Bone marrow (tissue), 2 donors: ENCODE results near the gene SMLR1.
"Not testable (repeated sequence)": the region's sequence is repeated elsewhere in the genome, so short reads cannot be mapped to it uniquely, and the experiment has no call there.

Experiments used
- DNase-seq, 2 donors: peaks; one replicate each; lab custom pipeline; 2025; lab: John Stamatoyannopoulos, UW

Gene SMLR1

GRCh38 chr6:130827247-130828149 is at the start of gene SMLR1:
SMLR1 (plus strand) TSS chr6:130827406; CDS start chr6:130827414, 8 bp downstream.
- no peak for DNase-seq

GRCh38 chr6:130778946-130779657 is 48.1 kb upstream of the SMLR1 start:
- no peak for DNase-seq

- no peak for DNase-seq
Observed at GRCh38 chr6:130779658-130780033, 47.6 kb upstream of the SMLR1 start.

- DNase-seq = no peak
Observed at GRCh38 chr6:130780122-130780521, 47.1 kb upstream of the SMLR1 start.

- DNase-seq = no peak
Observed at GRCh38 chr6:130781557-130781956, 45.6 kb upstream of the SMLR1 start.

GRCh38 chr6:130783416-130784107 is 43.6 kb upstream of the SMLR1 start:
- DNase-seq = no peak

- DNase-seq = no peak
Observed at GRCh38 chr6:130787726-130788500, 39.3 kb upstream of the SMLR1 start.

- no peak for DNase-seq
Observed at GRCh38 chr6:130788954-130789353, 38.3 kb upstream of the SMLR1 start.

- no peak for DNase-seq
Observed at GRCh38 chr6:130794010-130794697, 33.1 kb upstream of the SMLR1 start.

- DNase-seq = no peak
Observed at GRCh38 chr6:130794738-130795137, 32.5 kb upstream of the SMLR1 start.

- no peak for DNase-seq
Observed at GRCh38 chr6:130796313-130796905, 30.8 kb upstream of the SMLR1 start.

- no peak for DNase-seq
Observed at GRCh38 chr6:130797061-130797460, 30.1 kb upstream of the SMLR1 start.

GRCh38 chr6:130801368-130801767 is 25.8 kb upstream of the SMLR1 start:
- DNase-seq = not testable (repeated sequence)

- no peak for DNase-seq
Observed at GRCh38 chr6:130810307-130811030, 16.7 kb upstream of the SMLR1 start.

- no peak for DNase-seq
Observed at GRCh38 chr6:130811932-130812331, 15.3 kb upstream of the SMLR1 start.

GRCh38 chr6:130814506-130814905 is 12.7 kb upstream of the SMLR1 start:
- DNase-seq = no peak

- DNase-seq = no peak
Observed at GRCh38 chr6:130815200-130816071, 11.8 kb upstream of the SMLR1 start.

GRCh38 chr6:130822736-130823135 is 4.5 kb upstream of the SMLR1 start:
- DNase-seq = no peak
